Body of pancreas (tissue), 4 donors: ENCODE measurements around the gene CHST4. TPM values are rescaled to one million over a fixed set of nuclear protein-coding genes. Genes with fewer than 3 reads are reported as not detected.
A peak's percentile ranks its signal among the peaks of the same experiment; 100 is the strongest.
"Not testable (repeated sequence)": the region's sequence is repeated elsewhere in the genome, so short reads cannot be mapped to it uniquely, and the experiment has no call there.

Source experiments
- ATAC-seq: fragments of 150-250 bp; one replicate; pipeline ENCODE4 v1.9.1; 2016
- DNase-seq, 4 donors: peaks; one replicate each; pipeline ENCODE4 v3.0.0-alpha.2; 2019
- H3K27ac ChIP-seq, 4 donors: fragments of 200-600 bp; sonication (generic); 1 replicate in 3 of 4; 2 replicates in 1 of 4; pipeline versions ENCODE4 v1.5.1 to v1.6.1; 2016 to 2019; ENCODE audit warnings: mild to moderate bottlenecking in 1 of 4, mixed read lengths in 1 of 4, moderate library complexity in 1 of 4
- H3K27me3 ChIP-seq, 2 donors: fragments of 200-600 bp; sonication (generic); one replicate each; pipeline ENCODE4 v1.6.0; 2016; ENCODE audit warnings: mild to moderate bottlenecking in 1 of 2
- H3K36me3 ChIP-seq, 2 donors: fragments of 200-600 bp; sonication (generic); replicated peaks in 1 of 2; 2 replicates each; pipeline ENCODE4 v1.5.1; 2016; ENCODE audit warnings: low read depth in 2 of 2; ENCODE audit not compliant: insufficient read depth in 1 of 2
- H3K4me1 ChIP-seq: fragments of 200-600 bp; sonication (generic); one replicate; pipeline ENCODE4 v1.6.0; 2016
- H3K4me3 ChIP-seq, 2 donors: fragments of 200-600 bp; sonication (generic); 1 replicate in 1 of 2; 2 replicates in 1 of 2; pipeline ENCODE4 v1.5.1; 2016 to 2019
- H3K9me3 ChIP-seq, 3 donors: fragments of 200-600 bp; sonication (generic); 1 replicate in 2 of 3; 2 replicates in 1 of 3; pipeline ENCODE4 v1.5.1; 2016
- CTCF ChIP-seq, 7 experiments: fragments of 450-650 bp in 4 of 7; fragments of 200-600 bp in 3 of 7; sonication (generic) in 3 of 7; IDR thresholded peaks; one replicate each; pipeline ENCODE4 v1.5.1; 2016 to 2019; ENCODE audit warnings: antibody characterized with exemption in 7 of 7
- POLR2A ChIP-seq, 3 donors: fragments of 450-650 bp; IDR thresholded peaks; one replicate each; pipeline ENCODE4 v1.6.1; 2016; ENCODE audit warnings: antibody characterized with exemption in 3 of 3, mild to moderate bottlenecking in 2 of 3
- WGBS, 2 donors: methylation state at CpG; one replicate each; pipeline ENCODE4 v1.1.5; 2017; 5-methylcytosine and 5-hydroxymethylcytosine counted together
- intact Hi-C: fragments of 100-400 bp; cut with DNase I; formaldehyde crosslinking; loops from one replicate; pipeline ENCODE4 v1.15.1; 2023
- total RNA-seq, 2 donors: library from RNA; depleted of rRNA; stranded (reverse); fragments of >200 nt; gene quantifications; one replicate each; pipeline ENCODE4 v1.1.0, GENCODE V29; 2016

The CHST4 gene
- total RNA-seq, 2 donors from 2014 or later, result 21.8 to 23.4 TPM

- intact Hi-C loops, result no loop called here
- Histone ChIP-seq H3K27ac (peak overlapping the region in 3 of 4 donors; percentile 21 to 71 (median 56)), H3K4me3 (no peak overlapping the region), H3K36me3 (no peaks in the 10 kb centered on the region), H3K27me3 (no peaks in the 10 kb centered on the region), H3K4me1 (peaks cover 7% of the 10 kb centered on the region), H3K9me3 (no peaks in the 10 kb centered on the region)
- 78 to 86% methylated on average over 2 of the region's 2 CpGs for WGBS, 2 donors
- DNase-seq (no peak), ATAC-seq (no peak)
- TF ChIP-seq POLR2A (IDR thresholded peaks at IDR 0.05) (no peak), CTCF (IDR thresholded peaks at IDR 0.05) (no peak)
Measured at GRCh38 chr16:71500964-71501363, 25.3 kb upstream of the CHST4 start.

- Histone ChIP-seq H3K4me3 (no peak overlapping the region), H3K4me1 (peaks cover 7% of the 10 kb centered on the region), H3K36me3 (no peaks in the 10 kb centered on the region), H3K27me3 (no peaks in the 10 kb centered on the region), H3K27ac (peak overlapping the region in 3 of 4 donors; percentile 21 to 71 (median 56)), H3K9me3 (no peaks in the 10 kb centered on the region)
- TF ChIP-seq POLR2A (IDR thresholded peaks at IDR 0.05) (no peak), CTCF (IDR thresholded peaks at IDR 0.05) (peak in 2 of 7 experiments; percentile 6 to 20)
- peak in 3 of 4 donors; percentile 12 to 50 (median 27) for DNase-seq
- WGBS, 2 donors, result 16 to 19% methylated on average over 3 of the region's 3 CpGs
- intact Hi-C loops, result no loop called here
- peak; percentile 63 for ATAC-seq
Measured at GRCh38 chr16:71501547-71501946, 24.7 kb upstream of the CHST4 start.

GRCh38 chr16:71504051-71504450, 22.2 kb upstream of the CHST4 start:
- H3K4me3 ChIP-seq, H3K36me3 ChIP-seq, H3K4me1 ChIP-seq, H3K9me3 ChIP-seq, H3K27me3 ChIP-seq, ATAC-seq, intact Hi-C loops, DNase-seq: not testable (repeated sequence)
- WGBS, 2 donors, result 72 to 73% methylated on average over 7 of the region's 7 CpGs
- H3K27ac ChIP-seq, result peak overlapping the region in 1 of 4 donors; percentile 54

GRCh38 chr16:71504901-71505300, 21.3 kb upstream of the CHST4 start:
- 57 to 58% methylated on average over 5 of the region's 5 CpGs for WGBS, 2 donors
- TF ChIP-seq CTCF (IDR thresholded peaks at IDR 0.05) (no peak), POLR2A (IDR thresholded peaks at IDR 0.05) (no peak)
- H3K4me3 ChIP-seq, result no peak overlapping the region
- ATAC-seq, result peak; percentile 52
- intact Hi-C loops, result no loop called here
- H3K36me3 ChIP-seq, result no peaks in the 10 kb centered on the region
- H3K27me3 ChIP-seq, result no peaks in the 10 kb centered on the region
- peak overlapping the region in 3 of 4 donors; percentile 0 to 54 (median 14) for H3K27ac ChIP-seq
- H3K4me1 ChIP-seq, result peaks cover 7% of the 10 kb centered on the region
- DNase-seq, result peak in 1 of 4 donors; percentile 32
- H3K9me3 ChIP-seq, result no peaks in the 10 kb centered on the region

- no peak for DNase-seq
- H3K4me3 ChIP-seq, result no peak overlapping the region
- intact Hi-C loops, result no loop called here
- ATAC-seq, result no peak
- no peak for TF ChIP-seq POLR2A (IDR thresholded peaks at IDR 0.05)
- TF ChIP-seq CTCF (IDR thresholded peaks at IDR 0.05), result no peak
- H3K36me3 ChIP-seq, result no peaks in the 10 kb centered on the region
- H3K4me1 ChIP-seq, result peaks cover 5% of the 10 kb centered on the region
- WGBS, 2 donors, result 39 to 52% methylated on average over 1 of the region's 1 CpG
- no peak overlapping the region for H3K27ac ChIP-seq
- no peaks in the 10 kb centered on the region for H3K9me3 ChIP-seq
- no peaks in the 10 kb centered on the region for H3K27me3 ChIP-seq
Measured at GRCh38 chr16:71507061-71507460, 19.2 kb upstream of the CHST4 start.
